ENCODE results near the gene APOBEC3F.
"Not testable (repeated sequence)": the region's sequence is repeated elsewhere in the genome, so short reads cannot be mapped to it uniquely, and the experiment has no call there.

Gene APOBEC3F

DNA sequence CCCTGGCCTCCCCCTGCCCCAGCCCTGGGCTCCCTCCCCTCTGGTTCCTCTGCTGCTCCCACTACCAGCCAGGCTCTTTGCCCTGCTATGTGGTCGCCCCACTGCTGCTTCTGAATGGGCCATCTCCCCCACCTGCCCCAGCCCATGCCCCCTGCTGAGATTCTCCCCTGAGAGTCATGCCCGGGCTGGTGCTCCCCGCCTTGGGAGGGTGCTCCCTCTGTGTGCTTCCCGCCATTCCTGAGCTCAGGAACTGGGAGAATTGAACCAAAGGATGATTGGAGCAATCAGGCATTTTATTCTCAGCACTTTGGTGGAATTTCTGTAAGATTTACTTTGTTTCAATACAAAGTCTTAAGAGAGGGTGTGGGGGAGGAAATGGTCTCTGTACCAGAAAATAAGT is 12.9 kb upstream of the APOBEC3F start:
- Histone ChIP-seq H3K27ac (no peak overlapping the region), H3K27me3 (no peaks in the 10 kb centered on the region), H3K4me1 (no peaks in the 10 kb centered on the region), H3K4me3 (no peak overlapping the region), H3K9me3 (no peaks in the 10 kb centered on the region), H3K36me3 (peaks cover 0 to 10% (median 6%) of the 10 kb centered on the region in 3 donors)
- intact Hi-C loops (cut with DNase I; ENCODE audit: low total_unique reads), result no loop called here
- DNase-seq, result no peak
- TF ChIP-seq CTCF (IDR thresholded peaks at IDR 0.05), result no peak

- H3K4me3 ChIP-seq, result no peak overlapping the region
- intact Hi-C loops (cut with DNase I; ENCODE audit: low total_unique reads), result no loop called here
- TF ChIP-seq CTCF (IDR thresholded peaks at IDR 0.05), result no peak
- H3K9me3 ChIP-seq, result no peaks in the 10 kb centered on the region
- no peak for DNase-seq
- H3K27ac ChIP-seq, result no peak overlapping the region
- no peaks in the 10 kb centered on the region for H3K27me3 ChIP-seq
- H3K36me3 ChIP-seq, result peaks cover 0 to 10% (median 6%) of the 10 kb centered on the region in 3 donors
- no peaks in the 10 kb centered on the region for H3K4me1 ChIP-seq
Measured at GRCh38 chr22:39028281-39028680, 12.4 kb upstream of the APOBEC3F start.

GRCh38 chr22:39029227-39029626 is 11.4 kb upstream of the APOBEC3F start:
- Histone ChIP-seq H3K4me1 (no peaks in the 10 kb centered on the region), H3K27ac (no peak overlapping the region), H3K4me3 (no peak overlapping the region), H3K36me3 (peaks cover 0 to 8% (median 0%) of the 10 kb centered on the region in 3 donors), H3K9me3 (no peaks in the 10 kb centered on the region), H3K27me3 (no peaks in the 10 kb centered on the region)
- intact Hi-C loops (cut with DNase I; ENCODE audit: low total_unique reads), result no loop called here
- DNase-seq, result no peak
- TF ChIP-seq CTCF (IDR thresholded peaks at IDR 0.05), result no peak

DNA sequence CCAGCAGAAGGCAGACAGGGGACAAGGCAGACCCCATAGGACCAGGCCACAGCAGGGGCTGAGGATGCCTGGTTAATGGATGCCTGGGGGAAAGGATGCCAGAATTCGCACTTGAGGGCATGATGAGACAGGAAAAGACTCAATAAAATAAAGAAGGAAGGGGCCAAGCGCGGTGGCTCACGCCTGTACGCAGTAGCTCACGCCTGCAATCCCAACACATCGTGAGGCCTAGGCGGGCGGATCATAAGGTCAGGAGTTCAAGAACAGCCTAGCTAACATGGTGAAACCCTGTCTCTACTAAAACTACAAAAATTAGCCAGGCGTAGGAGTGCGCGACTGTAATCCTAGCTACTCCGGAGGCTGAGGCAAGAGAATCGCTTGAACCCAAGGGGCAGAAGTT is 10.0 kb upstream of the APOBEC3F start:
- intact Hi-C loops (cut with DNase I; ENCODE audit: low total_unique reads), result no loop called here
- DNase-seq, result no peak
- H3K27ac ChIP-seq, result no peak overlapping the region
- H3K27me3 ChIP-seq, result no peaks in the 10 kb centered on the region
- no peaks in the 10 kb centered on the region for H3K36me3 ChIP-seq
- no peak overlapping the region for H3K4me3 ChIP-seq
- TF ChIP-seq CTCF (IDR thresholded peaks at IDR 0.05), result no peak
- H3K4me1 ChIP-seq, result no peaks in the 10 kb centered on the region
- H3K9me3 ChIP-seq, result no peaks in the 10 kb centered on the region

GRCh38 chr22:39031434-39032295 is 9.0 kb upstream of the APOBEC3F start:
- DNase-seq; H3K4me3 ChIP-seq; H3K27me3 ChIP-seq; H3K36me3 ChIP-seq; H3K4me1 ChIP-seq; H3K27ac ChIP-seq; intact Hi-C loops (cut with DNase I; ENCODE audit: low total_unique reads); H3K9me3 ChIP-seq: not testable (repeated sequence)

DNA sequence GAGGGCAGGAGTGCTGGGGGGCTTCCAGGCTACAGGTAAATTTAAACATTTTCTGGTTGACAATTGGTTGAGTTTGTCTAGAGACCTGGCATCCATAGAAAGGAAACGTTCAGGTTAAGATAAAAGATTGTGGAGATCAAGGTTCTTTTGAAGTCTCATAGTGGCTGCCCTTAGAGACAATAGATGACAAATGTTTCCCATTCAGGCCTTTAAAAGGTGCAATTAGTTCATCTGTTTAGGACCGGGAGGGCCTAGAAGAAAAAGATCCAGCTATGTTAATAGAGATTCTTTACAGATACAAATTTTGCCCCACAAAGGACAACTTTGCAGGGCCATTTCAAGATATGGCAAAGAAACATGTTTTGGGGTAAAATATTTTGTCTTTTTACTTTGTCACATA is 3.6 kb upstream of the APOBEC3F start:
- H3K36me3 ChIP-seq; H3K27ac ChIP-seq; H3K9me3 ChIP-seq; H3K27me3 ChIP-seq; intact Hi-C loops (cut with DNase I; ENCODE audit: low total_unique reads); H3K4me3 ChIP-seq; DNase-seq: not testable (repeated sequence)
- H3K4me1 ChIP-seq, result peaks cover 0 to 11% (median 0%) of the 10 kb centered on the region in 4 donors

Measured in tibial artery (tissue), 4 donors.